Upper lobe of left lung (tissue), 6 donors: ENCODE results near the gene BMAL1. TPM values are rescaled to one million over a fixed set of nuclear protein-coding genes. Genes with fewer than 3 reads are reported as not detected.

ENCODE experiments used
- ATAC-seq, 2 donors: fragments of 200-7000 bp; cut with Tn5 transposase; one replicate each; pipeline ENCODE4 v1.9.1; 2022; ENCODE audit warnings: mild to moderate bottlenecking in 2 of 2, moderate library complexity in 2 of 2; ENCODE audit not compliant: low FRiP score in 2 of 2
- DNase-seq, 2 donors: peaks; one replicate each; pipeline ENCODE4 v3.0.0-alpha.2; 2019 to 2020
- H3K27ac ChIP-seq, 4 donors: fragments of 200-600 bp; sonication (generic); one replicate each; pipeline ENCODE4 v1.5.1; 2016 to 2019
- H3K27me3 ChIP-seq, 4 donors: fragments of 200-600 bp; sonication (generic); one replicate each; pipeline ENCODE4 v1.5.1; 2017 to 2019
- H3K36me3 ChIP-seq, 4 donors: fragments of 200-600 bp; sonication (generic); one replicate each; pipeline ENCODE4 v1.5.1; 2016 to 2019
- H3K4me1 ChIP-seq, 4 donors: fragments of 200-600 bp; sonication (generic); one replicate each; pipeline ENCODE4 v1.5.1; 2018 to 2019
- H3K4me3 ChIP-seq, 4 donors: fragments of 200-600 bp; sonication (generic); one replicate each; pipeline ENCODE4 v1.5.1; 2017 to 2019; ENCODE audit warnings: mild to moderate bottlenecking in 2 of 4, moderate library complexity in 1 of 4
- H3K9me3 ChIP-seq, 4 donors: fragments of 200-600 bp; sonication (generic); one replicate each; pipeline ENCODE4 v1.5.1; 2018 to 2019
- CTCF ChIP-seq, 6 experiments: fragments of 450-650 bp in 4 of 6; fragments of 200-600 bp in 2 of 6; sonication (generic) in 2 of 6; IDR thresholded peaks; one replicate each; pipeline ENCODE4 v1.5.1; 2016 to 2019; ENCODE audit warnings: antibody characterized with exemption in 6 of 6
- EP300 ChIP-seq, 4 donors: sonication (generic); formaldehyde crosslinking; IDR thresholded peaks; one replicate each; pipeline ENCODE4 v1.5.1; 2017; ENCODE audit warnings: antibody characterized with exemption in 4 of 4, control low read depth in 2 of 4
- POLR2A ChIP-seq, 4 donors: fragments of 450-650 bp; IDR thresholded peaks; one replicate each; pipeline ENCODE4 v1.5.1; 2016 to 2017; ENCODE audit warnings: antibody characterized with exemption in 4 of 4, mild to moderate bottlenecking in 2 of 4
- POLR2AphosphoS5 ChIP-seq, 2 donors: sonication (generic); formaldehyde crosslinking; IDR thresholded peaks; one replicate each; pipeline ENCODE4 v1.5.1; 2017; ENCODE audit warnings: antibody characterized with exemption in 2 of 2
- WGBS, 2 donors: methylation state at CpG; one replicate each; pipeline ENCODE4 v1.1.5; 2017 to 2018; 5-methylcytosine and 5-hydroxymethylcytosine counted together
- total RNA-seq, 6 donors: library from RNA; depleted of rRNA in 4 of 6; stranded (reverse); fragments of >200 nt in 4 of 6; gene quantifications; one replicate each; pipeline versions ENCODE4 v1.1.0 to v1.2.1, GENCODE V29; 2016 to 2021
- donor health status: DM: no; HTN: no; CAD: no; lungs with moderate emphysema.
- donor health status: DM: no; HTN: yes; CAD: no; lungs with severe emphysema.

Gene BMAL1
- total RNA-seq, 6 donors from 2014 or later: 16.1 to 57.6 (median 35.7) TPM

GRCh38 chr11:13290221-13290980 lies 12.8 kb downstream of the BMAL1 start:
- Histone ChIP-seq H3K4me1 (peaks cover 0 to 10% (median 3%) of the 10 kb centered on the region in 4 donors), H3K27me3 (no peaks in the 10 kb centered on the region), H3K27ac (no peak overlapping the region), H3K36me3 (no peaks in the 10 kb centered on the region), H3K9me3 (no peaks in the 10 kb centered on the region), H3K4me3 (no peak overlapping the region)
- no peak for TF ChIP-seq POLR2AphosphoS5 (IDR thresholded peaks at IDR 0.05)
- TF ChIP-seq EP300 (IDR thresholded peaks at IDR 0.05): no peak
- TF ChIP-seq CTCF (IDR thresholded peaks at IDR 0.05): no peak
- no peak for TF ChIP-seq POLR2A (IDR thresholded peaks at IDR 0.05)
- no peak for DNase-seq
- no peak for ATAC-seq
- 76 to 79% methylated on average over 5 of the region's 5 CpGs for WGBS, 2 donors

GRCh38 chr11:13291361-13291760 lies 13.8 kb downstream of the BMAL1 start:
- Histone ChIP-seq H3K9me3 (no peaks in the 10 kb centered on the region), H3K27ac (no peak overlapping the region), H3K36me3 (no peaks in the 10 kb centered on the region), H3K4me3 (no peak overlapping the region), H3K27me3 (no peaks in the 10 kb centered on the region), H3K4me1 (peaks cover 0 to 10% (median 3%) of the 10 kb centered on the region in 4 donors)
- TF ChIP-seq EP300 (IDR thresholded peaks at IDR 0.05) (no peak), POLR2A (IDR thresholded peaks at IDR 0.05) (no peak), POLR2AphosphoS5 (IDR thresholded peaks at IDR 0.05) (no peak), CTCF (IDR thresholded peaks at IDR 0.05) (no peak)
- DNase-seq (no peak), ATAC-seq (no peak)
- 86 to 88% methylated on average over 3 of the region's 3 CpGs for WGBS, 2 donors

- no peak for ATAC-seq
- no peak for DNase-seq
- TF ChIP-seq CTCF (IDR thresholded peaks at IDR 0.05) (no peak), POLR2A (IDR thresholded peaks at IDR 0.05) (no peak), EP300 (IDR thresholded peaks at IDR 0.05) (no peak), POLR2AphosphoS5 (IDR thresholded peaks at IDR 0.05) (no peak)
- Histone ChIP-seq H3K4me1 (peaks cover 1 to 11% (median 5%) of the 10 kb centered on the region in 4 donors), H3K36me3 (no peaks in the 10 kb centered on the region), H3K27ac (no peak overlapping the region), H3K4me3 (no peak overlapping the region), H3K27me3 (no peaks in the 10 kb centered on the region), H3K9me3 (no peaks in the 10 kb centered on the region)
- 66 to 70% methylated on average over 3 of the region's 3 CpGs for WGBS, 2 donors
Measured at GRCh38 chr11:13291800-13292199, 14.2 kb downstream of the BMAL1 start.

GRCh38 chr11:13292970-13293369 lies 15.4 kb downstream of the BMAL1 start:
- Histone ChIP-seq H3K9me3 (no peaks in the 10 kb centered on the region), H3K36me3 (no peaks in the 10 kb centered on the region), H3K27ac (no peak overlapping the region), H3K4me1 (peaks cover 13 to 19% (median 17%) of the 10 kb centered on the region in 4 donors), H3K27me3 (no peaks in the 10 kb centered on the region), H3K4me3 (no peak overlapping the region)
- ATAC-seq (no peak), DNase-seq (no peak)
- TF ChIP-seq CTCF (IDR thresholded peaks at IDR 0.05) (no peak), EP300 (IDR thresholded peaks at IDR 0.05) (no peak), POLR2A (IDR thresholded peaks at IDR 0.05) (no peak), POLR2AphosphoS5 (IDR thresholded peaks at IDR 0.05) (no peak)
- 96% methylated on average over 2 of the region's 2 CpGs for whole genome bisulfite sequencing, 2 donors

- DNase-seq: no peak
- Histone ChIP-seq H3K4me1 (peaks cover 25 to 31% (median 27%) of the 10 kb centered on the region in 4 donors), H3K36me3 (no peaks in the 10 kb centered on the region), H3K27ac (no peak overlapping the region), H3K9me3 (no peaks in the 10 kb centered on the region), H3K27me3 (no peaks in the 10 kb centered on the region), H3K4me3 (no peak overlapping the region)
- ATAC-seq: no peak
- WGBS, 2 donors: 61 to 62% methylated on average over 4 of the region's 4 CpGs
- TF ChIP-seq POLR2A (IDR thresholded peaks at IDR 0.05): no peak
- no peak for TF ChIP-seq CTCF (IDR thresholded peaks at IDR 0.05)
- TF ChIP-seq POLR2AphosphoS5 (IDR thresholded peaks at IDR 0.05): no peak
- no peak for TF ChIP-seq EP300 (IDR thresholded peaks at IDR 0.05)
Measured at GRCh38 chr11:13294178-13294577, 16.6 kb downstream of the BMAL1 start.
